ENCODE data around the gene PRDM15. TPM values are rescaled to one million over a fixed set of nuclear protein-coding genes. Genes with fewer than 3 reads are reported as not detected.

The PRDM15 gene
- total RNA-seq, 1 experiment from 2014 or later, result 9.9 TPM

- Histone ChIP-seq H3K4me2 (ENCODE audit: insufficient read depth, insufficient read length, low read length) (no peak overlapping the region), H2BK15ac (ENCODE audit: low read depth, low read length) (no peak overlapping the region), H3K23ac (ENCODE audit: insufficient read length, low read depth, low read length) (no peak overlapping the region), H3K27me3 (ENCODE audit: insufficient read depth, low read length) (no peaks in the 10 kb centered on the region), H4K8ac (replicated peaks; ENCODE audit: insufficient read length, low read depth, low read length) (no peak overlapping the region), H4K5ac (ENCODE audit: insufficient read length, low read depth, low read length) (no peak overlapping the region), H2AK5ac (ENCODE audit: insufficient read length, low read length) (no peak overlapping the region), H3K14ac (ENCODE audit: insufficient read depth, low read length) (no peak overlapping the region), H2BK120ac (ENCODE audit: low read depth, low read length, poor library complexity, severe bottlenecking) (no peak overlapping the region), H2BK5ac (ENCODE audit: insufficient read length, low read length) (no peak overlapping the region), H3K4me1 (ENCODE audit: insufficient read depth, low read length) (no peaks in the 10 kb centered on the region), H2BK12ac (ENCODE audit: insufficient read length, low read depth, low read length) (no peak overlapping the region), H2AFZ (ENCODE audit: low read length) (no peak overlapping the region), H3K23me2 (ENCODE audit: insufficient read length, low read depth, low read length, poor library complexity, severe bottlenecking) (no peaks in the 10 kb centered on the region), H3K9ac (ENCODE audit: extremely low read depth, insufficient read length, low read length) (no peak overlapping the region), H3K79me1 (ENCODE audit: insufficient read depth, low read depth, low read length, poor library complexity, severe bottlenecking) (no peaks in the 10 kb centered on the region), H3K56ac (ENCODE audit: insufficient read length, low read depth, low read length) (no peak overlapping the region), H3K4ac (ENCODE audit: low read depth, low read length) (no peak overlapping the region), H4K20me1 (ENCODE audit: control insufficient read depth, insufficient read depth, insufficient read length) (no peaks in the 10 kb centered on the region), H3K27ac (ENCODE audit: insufficient read length, low read depth, low read length) (no peak overlapping the region), H3K9me3 (ENCODE audit: control insufficient read depth, low read depth, low read length) (no peaks in the 10 kb centered on the region), H3K18ac (ENCODE audit: insufficient read length, low read depth, low read length) (no peak overlapping the region), H4K91ac (ENCODE audit: insufficient read length, low read depth, low read length) (no peak overlapping the region), H3T11ph (ENCODE audit: low read length) (no peak overlapping the region), H3K79me2 (ENCODE audit: insufficient read depth, low read length) (no peaks in the 10 kb centered on the region), H2BK20ac (ENCODE audit: low read depth, low read length, poor library complexity, severe bottlenecking) (no peak overlapping the region)
- no CpG with 5 or more reads among the region's 34 CpGs for WGBS (ENCODE audit: extremely low coverage, insufficient read length, low lambda C conversion rate)
- Mint-ChIP-seq H3K27ac (no peak overlapping the region; a peak in 1 of 7 replicates), H3K27me3 (ENCODE audit: low read depth) (no peaks in the 10 kb centered on the region), H3K9me3 (peaks cover 7% of the 10 kb centered on the region in 2 experiments; a peak in 4 of 5 replicates), H3K36me3 (ENCODE audit: insufficient read depth in 1 of 3, low read depth in 3 of 3) (peaks cover 12 to 46% (median 35%) of the 10 kb centered on the region in 3 experiments), H3K4me3 (no peak overlapping the region), H3K4me1 (no peaks in the 10 kb centered on the region)
- DNase-seq, result no peak
- no peak for TF ChIP-seq CTCF (conservative IDR thresholded peaks at IDR 0.05)
Observed at GRCh38 chr21:41809891-41810596, 69.1 kb downstream of the PRDM15 start.

All from H9 (cell line).